Measurements from ENCODE around the gene CSRNP3. TPM values are rescaled to one million over a fixed set of nuclear protein-coding genes. Genes with fewer than 3 reads are reported as not detected.

CSRNP3 gene
- total RNA-seq, 1 experiment from 2014 or later, result 39.5 TPM

DNA sequence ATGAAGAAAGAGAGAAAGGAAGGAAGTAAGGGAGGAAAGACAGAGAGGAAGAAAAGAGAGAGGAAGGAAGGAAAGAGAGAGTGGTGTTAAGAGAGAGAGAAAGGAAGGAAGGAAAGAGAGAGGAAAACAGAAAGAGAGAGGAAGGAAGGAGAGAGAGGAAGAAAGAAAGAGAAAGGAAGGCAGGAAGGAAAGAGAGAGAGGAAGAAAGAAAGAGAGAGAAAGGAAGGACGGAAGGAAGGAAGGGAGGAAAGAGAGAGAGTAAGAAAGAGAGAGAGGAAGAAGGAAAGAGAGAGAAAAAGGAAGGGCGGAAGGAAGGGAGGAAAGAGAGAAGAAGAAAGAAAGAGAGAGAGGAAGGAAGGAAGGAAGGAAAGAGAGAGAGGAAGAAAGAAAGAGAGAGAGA lies 197.1 kb downstream of the CSRNP3 start:
- POLR2A ChIA-PET (ENCODE audit: low non-redundant PET), result no interaction called here
- Histone ChIP-seq H3K9me3 (ENCODE audit: low read depth, low read length, poor library complexity, severe bottlenecking) (peaks cover 5% of the 10 kb centered on the region), H3K4me3 (ENCODE audit: low read depth, low read length, poor library complexity, severe bottlenecking) (no peak overlapping the region), H3K4me1 (ENCODE audit: insufficient read depth, low read length, poor library complexity, severe bottlenecking) (no peaks in the 10 kb centered on the region), H3K36me3 (ENCODE audit: insufficient read depth, low read length, poor library complexity, severe bottlenecking) (peaks cover 25% of the 10 kb centered on the region), H3K27me3 (replicated peaks; ENCODE audit: insufficient read depth, low read depth, low read length, poor library complexity) (no peaks in the 10 kb centered on the region), H3K27ac (ENCODE audit: low read depth, low read length, poor library complexity, severe bottlenecking) (no peak overlapping the region)
- TF ChIP-seq, protein P1, sequence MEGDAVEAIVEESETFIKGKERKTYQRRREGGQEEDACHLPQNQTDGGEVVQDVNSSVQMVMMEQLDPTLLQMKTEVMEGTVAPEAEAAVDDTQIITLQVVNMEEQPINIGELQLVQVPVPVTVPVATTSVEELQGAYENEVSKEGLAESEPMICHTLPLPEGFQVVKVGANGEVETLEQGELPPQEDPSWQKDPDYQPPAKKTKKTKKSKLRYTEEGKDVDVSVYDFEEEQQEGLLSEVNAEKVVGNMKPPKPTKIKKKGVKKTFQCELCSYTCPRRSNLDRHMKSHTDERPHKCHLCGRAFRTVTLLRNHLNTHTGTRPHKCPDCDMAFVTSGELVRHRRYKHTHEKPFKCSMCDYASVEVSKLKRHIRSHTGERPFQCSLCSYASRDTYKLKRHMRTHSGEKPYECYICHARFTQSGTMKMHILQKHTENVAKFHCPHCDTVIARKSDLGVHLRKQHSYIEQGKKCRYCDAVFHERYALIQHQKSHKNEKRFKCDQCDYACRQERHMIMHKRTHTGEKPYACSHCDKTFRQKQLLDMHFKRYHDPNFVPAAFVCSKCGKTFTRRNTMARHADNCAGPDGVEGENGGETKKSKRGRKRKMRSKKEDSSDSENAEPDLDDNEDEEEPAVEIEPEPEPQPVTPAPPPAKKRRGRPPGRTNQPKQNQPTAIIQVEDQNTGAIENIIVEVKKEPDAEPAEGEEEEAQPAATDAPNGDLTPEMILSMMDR (conservative IDR thresholded peaks at IDR 0.05; ENCODE audit: low read depth, low read length), result no peak
- no peak for TF ChIP-seq EZH2 (IDR thresholded peaks at IDR 0.05; ENCODE audit: borderline replicate concordance, low read depth, low read length, poor library complexity, severe bottlenecking)
- DNase-seq (ENCODE audit: low spot score), result no peak
- no TSS peak for BruUV-seq (replicated peaks)
- CTCF ChIA-PET, result no interaction called here
- intact Hi-C loops (cut with micrococcal nuclease; ENCODE audit: unreplicated experiment), result no loop called here

DNA sequence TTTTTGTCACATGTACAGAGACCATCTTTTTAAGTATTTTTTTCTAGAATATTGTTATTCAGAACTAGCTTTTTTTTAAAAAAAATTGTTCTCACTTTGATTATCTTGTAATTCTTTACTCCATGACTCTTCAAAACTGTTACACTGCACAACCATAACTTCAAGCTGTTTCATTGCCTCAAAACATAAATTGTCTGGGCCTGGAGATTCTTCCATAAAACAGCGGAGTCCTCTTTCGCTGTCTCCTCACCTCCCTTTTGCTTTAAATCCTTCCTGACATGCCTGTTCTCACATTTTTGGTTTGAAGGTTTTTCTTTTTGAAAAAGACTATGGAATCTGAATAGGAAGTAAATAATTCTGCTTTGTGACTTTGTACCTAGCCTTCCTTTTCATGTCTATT lies 197.9 kb downstream of the CSRNP3 start:
- TF ChIP-seq, protein P1 (conservative IDR thresholded peaks at IDR 0.05; ENCODE audit: low read depth, low read length), result no peak
- TF ChIP-seq EZH2 (IDR thresholded peaks at IDR 0.05; ENCODE audit: borderline replicate concordance, low read depth, low read length, poor library complexity, severe bottlenecking), result no peak
- intact Hi-C loops (cut with micrococcal nuclease; ENCODE audit: unreplicated experiment), result no loop called here
- POLR2A ChIA-PET (ENCODE audit: low non-redundant PET), result no interaction called here
- CTCF ChIA-PET, result no interaction called here
- H3K36me3 ChIP-seq (ENCODE audit: insufficient read depth, low read length, poor library complexity, severe bottlenecking), result peaks cover 30% of the 10 kb centered on the region
- no peaks in the 10 kb centered on the region for H3K27me3 ChIP-seq (replicated peaks; ENCODE audit: insufficient read depth, low read depth, low read length, poor library complexity)
- DNase-seq (ENCODE audit: low spot score), result no peak
- BruUV-seq (replicated peaks), result no TSS peak
- H3K4me1 ChIP-seq (ENCODE audit: insufficient read depth, low read length, poor library complexity, severe bottlenecking), result no peaks in the 10 kb centered on the region
- H3K9me3 ChIP-seq (ENCODE audit: low read depth, low read length, poor library complexity, severe bottlenecking), result peaks cover 12% of the 10 kb centered on the region
- no peak overlapping the region for H3K4me3 ChIP-seq (ENCODE audit: low read depth, low read length, poor library complexity, severe bottlenecking)
- peak overlapping the region; percentile 14 for H3K27ac ChIP-seq (ENCODE audit: low read depth, low read length, poor library complexity, severe bottlenecking)

DNA sequence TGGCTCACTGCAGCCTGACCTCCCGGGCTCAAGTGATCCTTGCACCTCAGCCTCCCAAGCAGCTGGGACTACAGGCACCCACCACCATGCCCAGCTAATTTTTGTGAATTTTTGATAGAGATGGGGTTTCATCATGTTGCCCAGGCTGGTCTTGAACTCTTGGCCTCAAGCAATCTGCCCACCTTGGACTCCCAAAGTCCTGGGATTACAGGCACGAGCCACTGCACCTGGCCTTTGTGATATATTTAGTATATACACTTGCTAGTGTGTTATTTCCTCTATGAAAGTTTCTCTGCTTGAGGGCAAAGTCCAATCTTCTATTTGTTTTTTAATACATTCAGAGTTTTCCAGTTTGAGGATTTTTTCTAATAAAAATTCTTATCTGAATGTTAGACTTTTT lies 205.3 kb downstream of the CSRNP3 start:
- no peak for DNase-seq (ENCODE audit: low spot score)
- Histone ChIP-seq H3K27ac (ENCODE audit: low read depth, low read length, poor library complexity, severe bottlenecking) (no peak overlapping the region), H3K4me1 (ENCODE audit: insufficient read depth, low read length, poor library complexity, severe bottlenecking) (peaks cover 14% of the 10 kb centered on the region), H3K4me3 (ENCODE audit: low read depth, low read length, poor library complexity, severe bottlenecking) (no peak overlapping the region), H3K27me3 (replicated peaks; ENCODE audit: insufficient read depth, low read depth, low read length, poor library complexity) (no peaks in the 10 kb centered on the region), H3K9me3 (ENCODE audit: low read depth, low read length, poor library complexity, severe bottlenecking) (peaks cover 12% of the 10 kb centered on the region), H3K36me3 (ENCODE audit: insufficient read depth, low read length, poor library complexity, severe bottlenecking) (peaks cover 59% of the 10 kb centered on the region)
- no TSS peak for BruUV-seq (replicated peaks)
- ChIA-PET CTCF (no interaction called here), POLR2A (ENCODE audit: low non-redundant PET) (no interaction called here)
- TF ChIP-seq, protein P1 (conservative IDR thresholded peaks at IDR 0.05; ENCODE audit: low read depth, low read length), result no peak
- TF ChIP-seq EZH2 (IDR thresholded peaks at IDR 0.05; ENCODE audit: borderline replicate concordance, low read depth, low read length, poor library complexity, severe bottlenecking), result no peak
- intact Hi-C loops (cut with micrococcal nuclease; ENCODE audit: unreplicated experiment), result no loop called here
